ENCODE results near the gene ARHGEF10L.

Gene ARHGEF10L

GRCh38 chr1:17610085-17610484 lies 70.6 kb downstream of the ARHGEF10L start:
- H3K36me3 ChIP-seq, result no peaks in the 10 kb centered on the region
- H3K4me1 ChIP-seq, result 0 out of 2 replicates have a peak, but pooled peaks cover 3% of the 10 kb centered on the region

GRCh38 chr1:17610713-17611112 lies 71.2 kb downstream of the ARHGEF10L start:
- 0 out of 2 replicates have a peak, but pooled peaks cover 3% of the 10 kb centered on the region for H3K4me1 ChIP-seq
- H3K36me3 ChIP-seq, result no peaks in the 10 kb centered on the region
- TF ChIP-seq, protein P1, sequence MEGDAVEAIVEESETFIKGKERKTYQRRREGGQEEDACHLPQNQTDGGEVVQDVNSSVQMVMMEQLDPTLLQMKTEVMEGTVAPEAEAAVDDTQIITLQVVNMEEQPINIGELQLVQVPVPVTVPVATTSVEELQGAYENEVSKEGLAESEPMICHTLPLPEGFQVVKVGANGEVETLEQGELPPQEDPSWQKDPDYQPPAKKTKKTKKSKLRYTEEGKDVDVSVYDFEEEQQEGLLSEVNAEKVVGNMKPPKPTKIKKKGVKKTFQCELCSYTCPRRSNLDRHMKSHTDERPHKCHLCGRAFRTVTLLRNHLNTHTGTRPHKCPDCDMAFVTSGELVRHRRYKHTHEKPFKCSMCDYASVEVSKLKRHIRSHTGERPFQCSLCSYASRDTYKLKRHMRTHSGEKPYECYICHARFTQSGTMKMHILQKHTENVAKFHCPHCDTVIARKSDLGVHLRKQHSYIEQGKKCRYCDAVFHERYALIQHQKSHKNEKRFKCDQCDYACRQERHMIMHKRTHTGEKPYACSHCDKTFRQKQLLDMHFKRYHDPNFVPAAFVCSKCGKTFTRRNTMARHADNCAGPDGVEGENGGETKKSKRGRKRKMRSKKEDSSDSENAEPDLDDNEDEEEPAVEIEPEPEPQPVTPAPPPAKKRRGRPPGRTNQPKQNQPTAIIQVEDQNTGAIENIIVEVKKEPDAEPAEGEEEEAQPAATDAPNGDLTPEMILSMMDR (IDR thresholded peaks at IDR 0.05; ENCODE audit: low read depth, low read length), result no peak

More at GRCh38 chr1:17610085-17610484, 70.6 kb downstream of the ARHGEF10L start:
- Histone ChIP-seq H3K27me3 (no peaks in the 10 kb centered on the region), H3K4me3 (ENCODE audit: low read depth, low read length) (no peak overlapping the region), H3K9me3 (no peaks in the 10 kb centered on the region)
- TF ChIP-seq, protein P1 (IDR thresholded peaks at IDR 0.05; ENCODE audit: low read depth, low read length), result no peak
- no peak for DNase-seq

DNA sequence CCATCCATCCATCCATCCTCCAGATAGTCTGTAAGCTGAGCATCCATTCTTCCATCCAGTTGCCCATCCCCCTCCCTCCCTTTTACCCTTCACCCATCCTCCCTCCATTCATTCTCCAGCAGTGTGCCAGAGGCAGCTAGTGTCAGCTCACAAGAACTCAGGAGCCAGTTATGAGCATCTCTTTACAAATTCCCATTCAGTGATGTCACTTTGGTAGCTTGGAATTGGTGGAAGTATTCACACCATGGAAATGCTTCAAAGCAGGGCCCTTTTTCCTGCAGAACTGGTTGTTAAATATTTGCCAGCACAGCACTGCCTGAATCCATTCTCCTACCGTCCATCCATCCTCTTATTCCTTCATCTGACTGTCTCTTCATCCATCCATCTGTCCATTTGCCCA lies 72.5 kb downstream of the ARHGEF10L start:
- H3K4me3 ChIP-seq (ENCODE audit: low read depth, low read length), result no peak overlapping the region
- H3K9me3 ChIP-seq, result no peaks in the 10 kb centered on the region
- no peaks in the 10 kb centered on the region for H3K27me3 ChIP-seq
- no peaks in the 10 kb centered on the region for H3K36me3 ChIP-seq
- no peak for DNase-seq
- no peaks in the 10 kb centered on the region for H3K4me1 ChIP-seq
- TF ChIP-seq, protein P1 (IDR thresholded peaks at IDR 0.05; ENCODE audit: low read depth, low read length), result no peak

More at GRCh38 chr1:17610713-17611112, 71.2 kb downstream of the ARHGEF10L start:
- Histone ChIP-seq H3K4me3 (ENCODE audit: low read depth, low read length) (no peak overlapping the region), H3K9me3 (no peaks in the 10 kb centered on the region), H3K27me3 (no peaks in the 10 kb centered on the region)
- no peak for DNase-seq

DNA sequence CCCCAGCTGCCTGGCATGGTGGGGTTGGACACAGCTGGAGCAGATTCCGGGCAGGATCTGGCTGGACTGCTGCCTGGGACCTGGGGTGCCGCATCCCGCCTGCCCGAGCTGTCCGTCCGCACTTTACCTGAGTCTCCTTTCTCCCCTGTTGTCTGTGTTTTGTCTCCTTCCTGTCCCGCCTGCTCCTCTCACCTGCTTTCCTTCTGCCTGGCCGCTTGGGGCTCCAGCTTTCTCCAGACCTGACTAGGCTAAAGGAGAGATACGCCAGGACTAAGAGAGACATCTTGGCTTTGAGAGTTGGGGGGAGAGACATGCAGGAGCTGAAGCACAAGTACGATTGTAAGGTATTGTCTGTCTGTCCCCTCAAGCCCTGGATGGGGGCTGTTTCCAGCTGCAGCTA lies 73.3 kb downstream of the ARHGEF10L start:
- Histone ChIP-seq H3K4me3 (ENCODE audit: low read depth, low read length) (no peak overlapping the region), H3K9me3 (no peaks in the 10 kb centered on the region), H3K4me1 (no peaks in the 10 kb centered on the region), H3K36me3 (no peaks in the 10 kb centered on the region), H3K27me3 (no peaks in the 10 kb centered on the region)
- DNase-seq, result no peak
- TF ChIP-seq, protein P1 (IDR thresholded peaks at IDR 0.05; ENCODE audit: low read depth, low read length), result no peak

- H3K4me3 ChIP-seq (ENCODE audit: low read depth, low read length), result no peak overlapping the region
- DNase-seq, result no peak
- H3K9me3 ChIP-seq, result no peaks in the 10 kb centered on the region
- H3K36me3 ChIP-seq, result no peaks in the 10 kb centered on the region
- TF ChIP-seq, protein P1 (IDR thresholded peaks at IDR 0.05; ENCODE audit: low read depth, low read length), result no peak
- no peaks in the 10 kb centered on the region for H3K27me3 ChIP-seq
- H3K4me1 ChIP-seq, result no peaks in the 10 kb centered on the region
Measured at GRCh38 chr1:17614586-17614985, 75.1 kb downstream of the ARHGEF10L start.

DNA sequence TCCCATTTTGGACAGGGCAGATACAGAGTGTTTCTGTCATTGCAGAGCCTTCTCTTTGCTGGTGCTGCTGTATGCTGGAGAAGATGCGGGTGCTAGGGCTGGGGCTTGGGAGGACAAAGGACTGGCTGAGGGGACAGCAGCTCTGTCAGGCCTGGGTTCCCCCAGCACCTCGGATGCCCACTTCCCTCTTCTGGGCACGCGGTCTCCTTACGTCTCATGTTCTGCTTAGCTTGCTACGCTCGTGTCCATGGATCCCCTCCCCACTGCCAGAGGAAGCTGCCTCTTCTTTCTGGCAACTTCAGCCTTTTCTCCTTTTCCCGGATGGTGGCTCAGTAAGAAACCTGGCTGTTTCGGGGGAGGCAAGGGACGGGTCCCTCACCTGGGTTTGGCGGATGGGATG lies 75.7 kb downstream of the ARHGEF10L start:
- no peak overlapping the region for H3K4me3 ChIP-seq (ENCODE audit: low read depth, low read length)

More for the DNA sequence above, 75.7 kb downstream of the ARHGEF10L start:
- no peaks in the 10 kb centered on the region for H3K27me3 ChIP-seq
- H3K4me1 ChIP-seq, result no peaks in the 10 kb centered on the region
- TF ChIP-seq, protein P1 (IDR thresholded peaks at IDR 0.05; ENCODE audit: low read depth, low read length), result no peak
- H3K36me3 ChIP-seq, result no peaks in the 10 kb centered on the region
- no peak for DNase-seq
- H3K9me3 ChIP-seq, result no peaks in the 10 kb centered on the region

All from BE2C (cell line).